Stimulated activated CD4-positive, alpha-beta T cell treated with anti-CD3 and anti-CD28 coated beads, Interleukin-4, amount 100 ng/mL, for 48 hours (primary cell): ENCODE results near the gene GRHL1.
A peak's percentile ranks its signal among the peaks of the same experiment; 100 is the strongest.

Source experiments
- DNase-seq, 2 donors: peaks; one replicate each; pipeline ENCODE4 v3.0.0-alpha.2; 2020; ENCODE audit warnings: low read depth in 2 of 2

The GRHL1 gene

DNA sequence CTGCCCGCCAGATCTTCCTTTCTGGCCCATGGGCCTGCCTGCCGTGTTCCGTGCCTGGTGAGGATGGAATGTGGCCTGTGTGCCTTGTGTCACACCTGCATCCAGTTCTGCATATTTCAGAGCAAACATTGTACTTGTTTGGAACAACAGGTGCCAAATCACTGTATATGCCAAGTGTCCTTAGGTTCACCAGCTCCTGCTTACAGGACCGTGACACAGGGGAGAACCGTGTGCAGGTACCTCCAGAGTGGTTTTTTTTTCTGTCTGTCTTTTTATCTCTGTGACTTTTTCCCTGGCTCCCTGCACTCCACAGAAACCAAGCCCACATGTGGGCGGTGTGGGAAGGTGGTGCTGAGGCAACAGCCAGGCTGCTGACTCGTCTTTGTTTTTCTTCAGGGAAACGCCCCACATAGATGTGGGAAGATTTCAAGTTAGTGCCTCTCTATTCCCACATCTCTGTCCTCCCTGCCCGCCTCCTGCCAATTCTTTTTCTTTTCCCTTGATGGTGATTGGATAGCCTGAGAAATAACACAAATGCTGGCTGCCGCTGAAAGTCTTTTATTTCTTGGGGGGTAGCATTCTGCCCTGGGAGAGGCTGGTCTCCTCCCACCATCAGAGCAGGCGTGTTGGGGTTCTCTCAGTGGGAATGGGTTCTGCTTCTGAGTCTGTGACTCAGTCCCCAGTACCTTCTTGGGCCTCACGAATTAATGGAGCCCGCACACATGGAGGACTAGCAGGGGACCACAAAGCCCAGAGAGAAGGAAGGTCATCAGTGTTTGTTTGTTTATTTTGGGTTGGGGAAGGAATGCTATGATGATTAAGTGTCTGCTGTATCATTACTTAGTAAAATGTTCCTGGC is 21.4 kb downstream of the GRHL1 start:
- DNase-seq = no peak

DNA sequence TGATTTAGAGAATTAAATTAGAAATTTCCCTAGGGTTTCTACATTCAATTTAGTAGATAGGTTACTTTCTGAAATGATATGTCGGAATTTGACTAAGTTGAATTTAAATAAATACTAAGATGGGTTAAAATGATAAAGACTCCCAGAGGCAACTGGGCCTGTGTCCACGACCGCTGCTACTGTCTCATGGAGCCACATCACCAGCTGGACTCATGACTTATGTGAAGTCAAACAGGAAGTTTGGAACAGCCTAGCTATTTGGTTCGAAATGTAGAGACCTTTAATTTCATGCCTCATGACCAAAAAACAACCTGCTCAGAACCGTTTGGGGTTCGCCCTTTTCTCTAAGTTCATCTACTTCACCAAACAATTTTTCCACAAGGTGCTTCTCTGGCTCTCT is 22.2 kb downstream of the GRHL1 start:
- no peak for DNase-seq

DNA sequence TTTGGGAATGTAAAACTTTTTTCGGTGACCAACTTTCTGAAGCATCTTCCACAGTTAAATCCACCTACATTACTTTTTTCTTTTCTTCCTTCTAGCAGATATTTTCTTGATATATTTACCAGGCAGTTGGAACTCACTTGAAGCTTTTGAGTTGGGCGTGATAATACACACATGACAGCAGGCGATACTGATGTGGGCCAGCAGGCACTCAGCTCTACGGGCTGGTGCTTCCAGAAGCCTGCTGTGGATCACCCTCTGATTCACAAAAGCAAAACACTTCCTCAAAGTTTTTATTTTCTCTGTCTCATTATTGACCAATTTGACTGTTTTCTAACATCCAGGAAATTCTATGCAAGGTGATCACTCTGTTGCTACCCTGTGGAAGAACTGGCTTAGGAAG is 22.9 kb downstream of the GRHL1 start:
- no peak for DNase-seq

DNA sequence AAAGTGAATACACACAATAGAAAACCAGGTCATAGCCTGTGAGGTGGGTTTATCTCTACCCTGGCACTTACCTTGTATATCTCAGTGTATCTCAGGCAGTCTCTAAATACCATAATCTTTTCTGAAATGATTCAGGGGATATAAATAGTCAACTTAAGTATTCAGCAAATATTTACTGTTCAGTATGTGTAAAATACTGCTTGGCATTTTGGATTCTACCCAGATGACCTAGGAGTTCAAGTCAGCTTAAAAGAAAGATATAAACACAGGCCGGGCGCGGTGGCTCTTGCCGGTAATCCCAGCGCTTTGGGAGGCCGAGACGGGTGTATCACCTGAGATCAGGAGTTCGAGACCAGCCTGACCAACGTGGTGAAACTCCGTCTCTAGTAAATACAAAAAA is 23.8 kb downstream of the GRHL1 start:
- DNase-seq = no peak

DNA sequence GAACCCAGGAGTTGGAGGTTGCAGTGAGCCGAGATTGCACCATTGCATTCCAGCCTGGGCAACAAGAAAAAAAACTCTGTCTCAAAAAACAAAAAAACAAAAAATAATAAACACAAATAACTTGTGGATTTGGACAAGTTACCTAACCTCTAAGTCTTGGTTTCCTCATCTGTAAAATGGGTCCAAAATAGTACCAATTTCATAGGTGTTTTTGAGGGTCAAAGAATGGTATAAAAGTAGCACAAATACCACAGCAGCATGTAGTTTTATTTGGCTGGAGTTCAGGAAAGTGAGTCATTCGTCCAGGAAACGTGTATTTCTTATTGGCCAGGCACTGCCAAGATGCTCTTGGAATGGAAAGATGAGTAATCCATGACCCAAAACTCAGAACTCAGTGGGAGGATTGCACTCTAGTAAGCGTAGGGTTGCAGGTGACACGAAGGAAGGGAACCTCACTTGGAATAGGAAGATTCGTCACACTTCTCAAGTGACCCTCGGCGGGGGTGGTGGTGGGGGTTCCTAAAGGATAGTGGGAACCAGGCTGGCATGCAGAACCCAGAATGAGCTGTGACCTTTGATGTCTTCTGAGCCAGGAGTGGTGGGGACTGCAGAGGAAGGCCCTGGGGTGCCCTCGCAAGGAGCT is 24.4 kb downstream of the GRHL1 start:
- DNase-seq = peak; percentile 11 to 32

DNA sequence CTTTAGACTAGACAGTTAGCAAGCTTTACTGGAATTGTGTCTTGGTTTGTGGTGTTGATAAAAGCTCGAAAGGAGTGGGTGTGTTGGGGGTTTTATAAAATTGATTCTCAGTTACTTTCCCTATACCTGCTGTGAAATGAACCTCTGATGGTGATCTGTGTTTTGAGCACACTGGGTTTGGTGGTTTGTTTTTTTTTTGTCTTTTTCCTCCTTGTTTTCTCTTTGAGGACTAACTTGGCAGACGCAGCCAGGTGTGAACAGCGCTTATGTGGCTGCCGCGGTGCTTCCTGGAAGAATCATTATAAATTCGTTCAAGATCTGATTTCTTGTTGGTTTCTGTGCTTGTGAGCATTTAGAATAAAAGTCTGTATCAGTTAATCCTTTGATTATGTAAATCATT is 28.5 kb downstream of the GRHL1 start:
- DNase-seq = no peak

DNA sequence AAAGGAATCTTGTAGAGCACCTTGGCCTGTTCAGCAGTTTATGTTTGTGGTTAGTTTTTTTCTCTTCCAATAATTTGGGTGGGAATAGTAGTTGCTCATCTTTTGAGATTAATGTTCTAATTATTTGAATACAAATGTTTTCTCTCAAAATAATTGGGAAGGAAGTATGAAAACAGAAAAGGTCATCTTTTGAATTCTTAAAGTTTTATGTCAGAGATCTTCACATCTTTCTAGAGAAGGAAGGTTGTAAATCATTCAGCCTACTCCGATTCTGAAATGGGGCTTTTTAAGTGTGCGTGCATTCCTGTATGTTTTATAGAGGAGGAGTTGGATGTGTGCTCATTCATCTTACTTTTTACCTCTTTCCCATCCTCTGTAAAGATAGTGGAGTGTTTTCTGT is 29.0 kb downstream of the GRHL1 start:
- no peak for DNase-seq

DNA sequence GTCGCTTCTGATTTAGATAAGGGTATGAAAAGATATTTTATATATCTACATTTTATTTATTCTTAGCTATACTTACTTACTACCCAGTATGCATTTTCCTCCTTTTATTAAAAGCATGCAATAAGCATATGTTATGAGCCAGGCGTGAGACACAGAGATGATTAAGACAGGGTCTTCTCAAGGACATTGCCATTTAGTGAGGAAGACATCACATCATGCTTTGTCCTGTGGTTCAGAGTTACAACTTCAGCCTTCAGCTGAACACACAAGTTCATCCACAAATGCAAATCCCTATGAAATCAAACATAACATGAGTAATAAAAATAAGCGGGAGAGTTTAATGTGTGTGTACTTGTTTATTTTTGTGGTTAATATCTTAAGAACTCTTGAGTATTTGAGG is 30.2 kb downstream of the GRHL1 start:
- no peak for DNase-seq

DNA sequence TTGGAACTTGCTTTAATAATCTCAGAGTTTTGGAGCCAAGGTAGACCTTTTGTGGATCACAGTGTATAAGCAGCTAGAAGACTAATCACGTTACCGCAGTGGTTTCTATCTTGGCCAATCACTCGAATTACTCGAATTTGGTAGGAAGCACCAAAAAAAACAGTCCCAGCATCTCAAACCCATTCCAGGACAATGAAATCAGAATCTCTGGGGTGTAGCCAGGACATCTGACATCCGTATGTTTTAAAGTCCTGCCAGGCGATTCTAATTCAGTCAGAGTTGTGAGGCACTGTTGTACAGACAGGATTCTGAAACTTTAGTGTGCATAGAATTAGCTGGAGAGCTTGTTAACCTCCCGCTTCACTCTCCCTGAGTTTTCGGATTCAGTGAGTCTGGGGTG is 30.8 kb downstream of the GRHL1 start:
- DNase-seq = no peak

DNA sequence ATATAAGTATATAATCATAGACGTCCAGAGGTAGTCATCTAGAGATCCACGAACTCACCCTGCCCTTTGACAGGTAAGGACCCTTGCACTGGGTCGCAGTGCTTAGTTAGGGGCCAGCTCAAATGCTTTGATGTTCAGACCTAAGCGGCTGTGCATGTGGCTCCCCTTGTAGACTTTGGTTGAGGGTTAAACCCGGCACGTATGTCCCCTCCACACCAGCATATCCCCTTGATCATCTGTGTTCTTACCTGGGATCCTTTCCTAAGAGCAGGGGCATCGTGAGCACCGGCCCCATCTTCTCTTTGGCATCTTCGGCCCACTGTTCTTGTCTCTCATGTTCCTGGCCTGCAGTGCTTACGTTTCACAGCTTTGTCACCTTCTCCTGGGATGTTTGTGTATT is 31.4 kb downstream of the GRHL1 start:
- DNase-seq = no peak

DNA sequence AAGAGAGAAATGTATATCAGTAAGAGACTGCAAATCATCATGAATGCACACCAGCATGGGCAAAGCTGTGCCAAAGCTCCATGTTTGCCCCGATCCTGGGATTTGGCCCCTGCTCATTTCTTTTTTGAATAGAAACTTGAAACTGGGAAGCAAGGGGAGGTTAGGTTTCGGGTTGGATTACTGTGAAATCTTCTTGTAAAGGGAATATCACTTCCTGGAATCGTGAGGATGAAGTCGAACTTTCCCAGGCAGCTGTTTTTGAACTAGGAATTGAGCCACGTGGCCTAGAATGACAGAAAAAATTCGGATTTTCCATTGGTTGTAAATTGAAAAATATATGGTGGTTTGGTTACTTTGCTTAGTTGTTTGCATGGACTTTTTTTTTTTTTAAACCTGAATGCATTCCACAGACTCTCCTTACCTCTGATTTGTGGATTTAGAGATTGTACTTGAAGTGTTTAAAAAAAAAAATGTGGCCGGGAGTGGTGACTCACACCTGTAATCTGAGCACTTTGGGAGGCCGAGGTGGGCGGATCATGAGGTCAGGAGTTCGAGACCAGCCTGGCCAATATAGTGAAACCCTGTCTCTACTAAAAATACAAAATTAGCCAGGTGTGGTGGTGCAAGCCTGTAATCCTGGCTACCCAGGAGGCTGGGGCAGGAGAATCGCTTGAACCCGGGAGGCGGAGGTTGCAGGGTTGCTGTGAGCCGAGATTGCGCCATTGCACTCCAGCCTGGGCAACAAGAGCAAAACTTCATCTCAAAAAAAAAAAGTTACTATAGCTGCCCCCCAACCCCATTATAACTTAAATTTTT is 32.1 kb downstream of the GRHL1 start:
- no peak for DNase-seq

DNA sequence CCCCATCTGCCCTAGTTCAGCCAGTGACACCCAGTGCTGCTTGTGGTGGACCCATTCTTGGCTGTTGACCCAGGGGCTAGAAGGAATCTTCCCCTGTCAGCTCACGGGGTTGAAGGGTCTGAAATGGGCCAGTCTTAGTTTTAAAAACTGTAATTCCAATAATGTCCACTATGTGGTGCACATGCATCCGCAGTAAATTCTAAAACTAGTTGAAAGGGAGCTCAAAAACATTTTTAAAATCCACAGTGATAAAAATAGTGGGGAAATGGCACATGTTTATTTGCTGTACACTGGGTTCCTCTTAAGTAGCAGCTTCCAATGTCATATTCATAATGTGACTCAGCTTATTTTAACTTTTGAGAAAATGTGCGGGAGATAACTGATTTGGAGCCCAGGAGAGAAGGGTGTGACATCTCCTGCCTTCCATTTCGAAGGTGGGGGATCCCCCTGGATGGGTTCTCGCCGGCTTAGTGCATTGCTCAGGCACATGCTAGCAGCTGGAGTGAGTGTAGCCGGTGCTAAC is 32.8 kb downstream of the GRHL1 start:
- DNase-seq = no peak

DNA sequence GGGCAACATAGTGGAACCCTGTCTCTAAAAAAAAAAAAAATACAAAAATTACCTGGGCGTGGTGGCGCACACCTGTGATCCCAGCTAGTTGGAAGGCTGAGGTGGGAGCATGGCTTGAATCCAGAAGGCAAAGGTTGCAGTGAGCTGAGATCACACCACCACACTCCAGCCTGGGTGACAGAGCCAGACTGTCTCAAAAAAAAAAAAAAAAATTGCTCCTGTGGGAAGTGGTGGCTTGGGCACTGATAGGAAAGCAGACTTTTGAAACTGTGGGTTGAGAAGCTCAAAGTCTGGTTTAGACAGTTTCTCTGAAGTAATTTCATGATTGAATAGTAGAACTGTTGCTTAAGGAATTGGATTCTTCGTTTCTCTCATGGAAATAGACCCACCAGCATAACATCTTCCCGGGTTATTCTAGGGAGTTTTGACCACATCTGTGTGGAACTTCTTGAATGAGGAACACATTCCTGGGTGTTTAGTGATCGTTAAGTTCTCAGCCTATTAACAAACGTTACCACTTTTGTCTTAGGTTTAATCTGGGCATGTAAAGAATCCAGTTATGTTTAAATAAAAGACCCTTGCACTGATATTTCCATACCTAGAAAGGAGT is 33.5 kb downstream of the GRHL1 start:
- DNase-seq = no peak

DNA sequence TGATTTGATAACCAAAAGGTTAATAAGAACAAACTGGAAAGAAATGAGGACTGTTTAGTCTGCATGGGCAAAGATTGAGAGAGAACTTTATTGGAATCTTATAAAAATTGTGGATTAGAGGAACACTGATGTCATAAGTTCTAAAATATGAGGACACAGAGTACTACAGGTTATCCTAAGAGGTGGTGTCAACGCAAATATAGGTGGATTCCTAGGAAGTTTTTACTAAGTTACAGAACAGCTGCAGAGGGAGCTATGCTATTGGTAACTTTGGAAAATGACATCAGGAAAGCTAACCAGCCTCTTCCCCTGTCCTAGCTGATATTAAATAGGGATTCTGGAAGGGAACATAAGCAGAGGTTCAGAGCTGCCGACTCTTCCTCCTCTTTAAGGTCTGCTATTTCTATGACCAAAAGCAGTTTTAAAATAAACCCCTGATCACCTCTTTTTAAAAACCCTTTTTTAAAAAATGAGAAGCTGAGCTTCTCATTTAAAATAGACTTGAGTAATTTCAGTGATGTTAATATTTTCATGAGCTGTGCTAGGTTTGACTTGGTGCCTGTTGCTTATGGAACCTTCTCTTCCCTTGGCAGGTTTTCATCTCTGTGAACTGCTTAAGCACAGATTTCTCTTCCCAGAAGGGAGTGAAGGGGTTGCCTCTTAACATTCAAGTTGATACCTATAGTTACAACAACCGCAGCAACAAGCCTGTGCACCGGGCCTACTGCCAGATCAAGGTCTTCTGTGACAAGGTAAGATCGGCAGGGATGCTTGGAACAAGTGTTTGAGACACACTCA is 34.2 kb downstream of the GRHL1 start:
- DNase-seq = no peak

DNA sequence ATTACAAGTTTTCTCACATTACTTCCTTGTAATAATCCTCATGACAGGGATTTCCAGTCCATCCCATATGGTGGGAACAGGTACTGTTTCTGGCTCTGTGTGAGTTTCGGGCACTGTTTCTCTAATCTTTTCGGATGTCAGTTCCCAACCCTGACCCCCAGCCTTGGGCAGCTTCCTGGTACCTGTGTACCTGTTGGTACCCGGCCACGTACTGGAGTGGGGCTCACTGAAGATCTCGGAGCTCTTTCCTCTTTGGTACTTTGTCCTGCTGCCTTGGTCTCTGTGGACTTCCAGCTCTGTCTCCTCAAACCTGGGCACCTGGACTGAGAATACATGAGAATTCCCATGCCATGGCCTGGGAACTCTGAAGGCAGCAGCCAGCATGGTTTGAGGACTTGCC is 36.8 kb downstream of the GRHL1 start:
- DNase-seq = no peak

DNA sequence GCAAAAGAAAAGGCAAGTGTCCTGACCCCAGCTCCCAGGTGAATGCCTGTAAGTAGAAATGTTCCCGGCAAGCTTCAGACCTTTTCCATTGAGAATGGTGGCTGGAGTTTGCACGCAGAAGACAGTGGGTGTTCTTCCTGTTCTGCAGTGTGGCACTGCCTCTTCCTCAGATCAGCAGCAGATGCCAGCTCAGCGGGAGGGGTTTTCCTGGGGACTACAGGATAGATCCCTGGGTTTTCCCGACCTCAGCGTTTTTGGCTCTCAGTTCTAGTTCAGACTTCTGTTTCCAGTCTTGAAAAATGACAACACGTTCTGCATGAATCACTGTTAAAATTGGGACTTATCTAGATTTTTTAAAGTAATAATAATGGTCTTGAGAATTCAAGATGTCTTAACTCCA is 39.2 kb downstream of the GRHL1 start:
- no peak for DNase-seq

DNA sequence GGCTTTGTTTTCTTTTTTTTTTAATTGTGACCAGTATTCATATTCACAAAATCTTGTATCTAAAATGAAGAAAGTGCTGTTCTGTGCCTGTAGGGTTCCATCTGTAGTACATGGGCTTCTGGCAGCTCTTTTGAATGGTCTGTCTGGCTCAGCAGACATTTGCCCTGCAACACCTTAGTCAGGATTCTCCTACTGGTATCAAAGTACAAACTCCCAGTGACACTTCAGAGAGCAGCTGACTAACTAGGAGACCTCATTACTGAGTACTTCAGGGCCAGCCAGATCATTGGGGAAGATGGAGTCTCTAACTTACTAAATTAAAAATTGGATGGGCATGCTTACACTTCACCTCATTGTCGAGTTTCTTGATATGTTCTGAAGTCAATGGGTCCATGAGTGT is 39.7 kb downstream of the GRHL1 start:
- DNase-seq = no peak

DNA sequence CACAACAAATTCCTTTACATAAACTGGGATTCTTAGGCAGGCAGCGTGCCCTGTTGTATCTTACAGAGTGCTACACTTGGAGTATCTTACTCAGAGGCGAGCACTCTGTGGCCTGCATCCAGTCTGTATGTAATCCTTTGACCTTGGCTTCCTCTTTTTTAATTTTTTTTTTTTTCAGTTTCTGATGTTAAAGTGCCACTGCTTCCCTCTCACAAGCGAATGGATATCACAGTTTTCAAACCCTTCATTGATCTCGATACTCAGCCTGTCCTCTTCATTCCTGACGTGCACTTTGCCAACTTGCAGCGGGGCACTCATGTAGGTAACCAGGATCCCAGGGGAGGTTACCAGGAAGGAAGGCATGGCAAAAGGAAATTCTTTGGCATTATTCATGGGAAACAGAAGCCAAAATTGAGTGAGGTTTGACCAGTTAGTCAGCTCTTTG is 40.4 kb downstream of the GRHL1 start:
- DNase-seq = no peak

DNA sequence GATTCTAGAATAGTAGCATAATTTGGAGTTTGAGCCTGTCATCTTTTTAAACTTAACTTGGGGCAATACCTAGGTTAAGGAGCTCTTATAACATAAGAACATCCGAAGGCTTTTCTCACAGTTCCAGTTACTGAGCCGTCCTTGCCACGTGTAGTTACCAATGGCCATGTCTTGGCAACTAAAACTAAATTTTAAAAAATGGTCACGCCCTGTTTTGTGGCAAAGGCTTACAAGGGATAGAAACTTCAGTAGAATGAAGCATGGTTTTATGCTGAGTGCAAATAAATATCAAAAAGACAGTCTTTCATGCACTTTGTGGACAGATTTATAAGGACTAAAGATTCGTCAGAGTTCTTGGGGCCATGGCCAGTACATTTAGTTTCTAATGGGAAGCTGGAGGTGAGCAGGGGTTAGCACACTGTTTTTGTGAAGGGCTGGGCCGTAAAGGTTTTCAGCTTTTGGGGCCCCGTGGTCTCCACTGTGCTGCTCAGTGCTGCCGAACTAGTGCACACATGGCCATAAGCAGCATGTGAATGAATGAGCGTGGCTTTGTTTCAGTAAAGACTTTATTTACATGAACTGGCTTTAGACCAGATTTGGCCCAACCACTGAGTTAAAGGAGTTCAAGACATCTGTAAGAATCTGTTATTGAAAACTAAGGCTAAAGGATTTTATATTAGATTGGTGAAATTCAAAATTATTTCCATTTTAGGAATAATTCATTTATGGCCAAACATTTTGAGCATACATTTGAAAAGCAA is 41.1 kb downstream of the GRHL1 start:
- DNase-seq = no peak

DNA sequence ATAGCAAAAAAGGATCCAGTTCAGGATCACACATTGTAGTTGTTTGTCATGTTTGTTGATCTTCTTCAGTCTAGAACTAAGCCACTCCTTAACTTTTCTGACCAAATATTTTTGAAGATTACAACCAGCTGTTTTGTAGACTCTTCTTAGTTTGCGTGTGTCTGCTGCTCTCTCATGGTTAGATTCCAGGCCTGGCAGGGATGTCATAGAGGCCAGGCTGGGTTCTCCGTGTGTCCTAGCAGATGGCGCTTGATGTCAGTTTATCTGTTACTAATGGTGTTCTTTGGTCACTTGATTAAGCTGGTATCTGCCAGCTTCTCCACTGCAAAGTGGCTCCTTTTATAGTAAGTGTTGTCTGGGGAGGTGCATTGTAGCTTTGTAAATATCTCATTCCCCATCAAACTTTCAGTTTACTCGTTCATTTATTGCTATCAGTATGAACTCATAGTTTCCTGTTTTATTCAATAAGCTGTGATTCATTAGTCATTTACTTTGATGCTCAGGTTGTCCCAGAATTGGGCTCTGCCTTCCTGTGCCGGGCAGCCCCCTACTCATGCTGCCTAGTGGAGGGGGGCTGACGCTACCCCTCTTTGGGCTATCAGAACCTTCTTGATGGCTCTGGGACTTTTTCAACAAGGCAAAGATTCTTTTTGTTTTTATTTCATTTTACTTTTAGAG is 42.1 kb downstream of the GRHL1 start:
- DNase-seq = no peak
